Stimulated activated naive CD8-positive, alpha-beta T cell treated with anti-CD3 and anti-CD28 coated beads, Interleukin-15, Interleukin-2, amounts not matched to agents 100 ng/mL and 50 ng/mL, for 24 hours (primary cell): Measurements from ENCODE around the gene NPBWR2.

Experiments used
- H3K27ac Mint-ChIP-seq: one replicate; pipeline ENCODE4 v1.8.0; 2021; ENCODE audit warnings: mild to moderate bottlenecking, mixed read lengths
- H3K27me3 Mint-ChIP-seq: one replicate; pipeline ENCODE4 v1.8.0; 2021; ENCODE audit warnings: mixed read lengths
- H3K36me3 Mint-ChIP-seq: one replicate; pipeline ENCODE4 v1.8.0; 2021; ENCODE audit warnings: low read depth, mixed read lengths
- H3K4me1 Mint-ChIP-seq: one replicate; pipeline ENCODE4 v1.8.0; 2021; ENCODE audit warnings: low read depth, mixed read lengths
- H3K4me3 Mint-ChIP-seq: one replicate; pipeline ENCODE4 v1.8.0; 2021; ENCODE audit warnings: mild to moderate bottlenecking, mixed read lengths
- H3K9me3 Mint-ChIP-seq: one replicate; pipeline ENCODE4 v1.8.0; 2021; ENCODE audit warnings: mixed read lengths

NPBWR2 gene

DNA sequence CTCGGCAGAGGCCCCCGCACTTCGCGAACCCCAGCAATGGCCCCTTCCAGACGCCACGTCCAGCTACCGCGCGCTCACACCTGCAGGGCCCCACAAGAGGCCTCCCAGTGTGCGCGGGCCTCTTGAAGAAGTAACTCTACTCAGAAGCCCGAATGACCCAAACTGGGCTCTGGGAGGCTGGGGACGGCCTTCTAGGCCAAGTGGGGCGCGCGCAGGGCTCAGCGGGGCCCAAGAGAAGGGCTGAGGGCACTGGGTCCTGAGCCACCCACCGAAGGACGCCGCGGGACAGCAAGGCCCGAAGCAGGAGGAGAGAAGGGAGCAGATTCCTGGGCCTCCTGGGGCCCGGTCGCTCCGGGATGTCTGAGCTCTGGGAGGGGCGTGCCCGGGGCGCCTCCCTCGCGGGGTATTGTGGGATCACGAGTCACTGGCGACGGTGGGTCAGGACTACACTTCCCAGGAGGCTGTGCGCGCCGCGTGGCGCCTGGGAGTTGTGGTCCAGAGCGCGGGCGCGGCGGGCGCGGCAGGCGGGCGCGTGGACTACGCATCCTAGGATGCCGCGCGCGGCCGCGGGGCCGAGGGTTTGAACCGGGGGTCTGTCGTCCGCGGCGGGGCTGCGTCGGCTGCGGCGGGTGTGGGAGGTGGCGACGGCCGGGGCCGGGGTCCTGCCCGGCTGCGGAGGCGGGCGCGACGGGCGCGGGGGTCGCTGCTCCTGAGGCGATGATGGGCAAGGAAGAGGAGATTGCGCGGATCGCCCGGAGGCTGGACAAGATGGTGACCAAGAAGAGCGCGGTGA is 44.6 kb downstream of the NPBWR2 start, which contains the start of gene TCEA2:
Gene TCEA2, plus strand, starts transcription at position 603 of the 793 bp plus-strand sequence. Its CDS starts 115 bp downstream, at position 718.
- Mint-ChIP-seq H3K9me3 (no peaks in the 10 kb centered on the region), H3K4me1 (peaks cover 56% of the 10 kb centered on the region), H3K27ac (peak within 1 kb of the TSS; percentile 79), H3K27me3 (no peaks in the 10 kb centered on the region), H3K4me3 (peak within 1 kb of the TSS; percentile 83), H3K36me3 (no peaks in the 10 kb centered on the region)

DNA sequence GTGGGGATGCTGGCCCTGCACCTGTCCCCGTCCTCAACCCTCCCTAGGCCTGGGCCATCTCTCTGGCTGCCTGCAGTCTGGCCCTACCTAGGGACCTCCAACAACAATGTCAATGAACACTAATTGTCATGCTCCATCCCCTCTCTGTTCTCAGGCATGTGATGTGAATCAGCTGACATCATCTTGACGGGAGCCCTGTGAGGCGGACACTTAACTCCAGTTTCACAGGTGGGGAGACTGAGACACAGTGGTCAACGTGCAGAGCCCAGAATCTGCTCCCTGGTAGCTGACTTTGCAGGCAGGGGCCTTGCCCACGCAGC is 45.1 kb downstream of the NPBWR2 start:
- Mint-ChIP-seq H3K4me1 (peaks cover 58% of the 10 kb centered on the region), H3K9me3 (no peaks in the 10 kb centered on the region), H3K4me3 (peak overlapping the region; percentile 83), H3K36me3 (no peaks in the 10 kb centered on the region), H3K27me3 (no peaks in the 10 kb centered on the region), H3K27ac (no peak overlapping the region)

- Mint-ChIP-seq H3K4me1 (peaks cover 23% of the 10 kb centered on the region), H3K9me3 (no peaks in the 10 kb centered on the region), H3K4me3 (peak overlapping the region; percentile 45), H3K27ac (no peak overlapping the region), H3K36me3 (no peaks in the 10 kb centered on the region), H3K27me3 (no peaks in the 10 kb centered on the region)
Measured at GRCh38 chr20:64058536-64058935, 48.8 kb downstream of the NPBWR2 start.

GRCh38 chr20:64057628-64058498 is 49.5 kb downstream of the NPBWR2 start:
- Mint-ChIP-seq H3K4me1 (peaks cover 23% of the 10 kb centered on the region), H3K4me3 (peak overlapping the region; percentile 57), H3K27me3 (no peaks in the 10 kb centered on the region), H3K9me3 (no peaks in the 10 kb centered on the region), H3K36me3 (no peaks in the 10 kb centered on the region), H3K27ac (peak overlapping the region; percentile 45)

DNA sequence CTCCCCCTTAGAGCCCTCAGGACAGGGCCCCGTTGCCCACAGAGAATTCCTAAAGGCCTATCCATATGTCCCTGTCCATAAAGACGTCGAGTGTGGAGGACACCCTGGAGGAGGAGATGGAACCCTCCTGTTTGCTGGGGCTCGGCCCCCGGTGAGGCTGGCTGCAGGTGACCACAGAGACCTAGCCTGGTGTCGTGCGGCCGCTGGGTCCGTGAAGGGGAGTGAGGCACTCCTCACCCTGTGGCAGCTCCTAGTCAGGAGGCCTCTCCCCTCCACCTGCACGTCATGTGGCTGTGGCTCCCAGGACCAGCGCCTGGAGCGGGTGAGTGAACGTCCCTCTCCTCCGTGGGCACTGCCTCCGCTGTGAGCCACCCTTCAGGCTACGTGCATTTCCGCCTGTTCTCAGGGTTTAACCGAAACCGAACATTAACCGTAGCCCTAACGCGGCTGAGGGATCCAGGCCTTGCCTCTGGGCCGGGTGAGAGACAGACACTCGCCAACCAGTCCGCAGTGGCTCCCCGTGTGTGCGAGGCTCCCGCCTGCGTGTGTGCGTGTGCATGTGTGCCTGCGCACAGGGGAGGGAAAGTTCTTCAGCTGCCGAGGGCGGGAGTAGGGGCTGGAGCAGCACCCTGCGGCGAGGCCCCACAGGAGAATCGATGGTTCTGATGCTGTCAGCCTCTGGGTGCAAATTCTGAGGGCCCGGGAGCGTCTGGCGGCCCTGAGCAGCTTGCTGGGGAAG is 50.3 kb downstream of the NPBWR2 start:
- no peaks in the 10 kb centered on the region for H3K36me3 Mint-ChIP-seq
- peak overlapping the region; percentile 45 for H3K27ac Mint-ChIP-seq
- peak overlapping the region; percentile 57 for H3K4me3 Mint-ChIP-seq
- no peaks in the 10 kb centered on the region for H3K9me3 Mint-ChIP-seq
- peaks cover 20% of the 10 kb centered on the region for H3K4me1 Mint-ChIP-seq
- no peaks in the 10 kb centered on the region for H3K27me3 Mint-ChIP-seq

DNA sequence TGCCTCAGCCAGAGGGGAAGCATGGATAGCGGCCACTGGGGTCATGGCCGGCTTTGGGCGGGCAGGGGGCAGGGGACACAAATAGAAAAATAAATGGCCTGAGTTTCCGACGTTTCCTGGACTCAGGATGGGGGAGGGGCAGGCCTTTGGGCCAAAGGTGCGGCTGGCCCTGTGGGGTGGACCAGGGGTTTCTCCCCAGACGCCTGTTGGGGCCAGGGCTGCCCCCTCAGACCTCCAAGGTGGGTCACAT is 50.8 kb downstream of the NPBWR2 start:
- H3K36me3 Mint-ChIP-seq, result no peaks in the 10 kb centered on the region
- no peak overlapping the region for H3K4me3 Mint-ChIP-seq
- peaks cover 4% of the 10 kb centered on the region for H3K27me3 Mint-ChIP-seq
- peaks cover 17% of the 10 kb centered on the region for H3K4me1 Mint-ChIP-seq
- H3K27ac Mint-ChIP-seq, result no peak overlapping the region
- no peaks in the 10 kb centered on the region for H3K9me3 Mint-ChIP-seq

- Mint-ChIP-seq H3K4me1 (peaks cover 17% of the 10 kb centered on the region), H3K9me3 (no peaks in the 10 kb centered on the region), H3K36me3 (no peaks in the 10 kb centered on the region), H3K4me3 (no peak overlapping the region), H3K27me3 (peaks cover 7% of the 10 kb centered on the region), H3K27ac (no peak overlapping the region)
Measured at GRCh38 chr20:64055893-64056638, 51.3 kb downstream of the NPBWR2 start.

- Mint-ChIP-seq H3K4me1 (peaks cover 17% of the 10 kb centered on the region), H3K9me3 (no peaks in the 10 kb centered on the region), H3K27me3 (peaks cover 12% of the 10 kb centered on the region), H3K36me3 (no peaks in the 10 kb centered on the region), H3K27ac (no peak overlapping the region), H3K4me3 (no peak overlapping the region)
Measured at GRCh38 chr20:64055396-64055892, 51.9 kb downstream of the NPBWR2 start.

DNA sequence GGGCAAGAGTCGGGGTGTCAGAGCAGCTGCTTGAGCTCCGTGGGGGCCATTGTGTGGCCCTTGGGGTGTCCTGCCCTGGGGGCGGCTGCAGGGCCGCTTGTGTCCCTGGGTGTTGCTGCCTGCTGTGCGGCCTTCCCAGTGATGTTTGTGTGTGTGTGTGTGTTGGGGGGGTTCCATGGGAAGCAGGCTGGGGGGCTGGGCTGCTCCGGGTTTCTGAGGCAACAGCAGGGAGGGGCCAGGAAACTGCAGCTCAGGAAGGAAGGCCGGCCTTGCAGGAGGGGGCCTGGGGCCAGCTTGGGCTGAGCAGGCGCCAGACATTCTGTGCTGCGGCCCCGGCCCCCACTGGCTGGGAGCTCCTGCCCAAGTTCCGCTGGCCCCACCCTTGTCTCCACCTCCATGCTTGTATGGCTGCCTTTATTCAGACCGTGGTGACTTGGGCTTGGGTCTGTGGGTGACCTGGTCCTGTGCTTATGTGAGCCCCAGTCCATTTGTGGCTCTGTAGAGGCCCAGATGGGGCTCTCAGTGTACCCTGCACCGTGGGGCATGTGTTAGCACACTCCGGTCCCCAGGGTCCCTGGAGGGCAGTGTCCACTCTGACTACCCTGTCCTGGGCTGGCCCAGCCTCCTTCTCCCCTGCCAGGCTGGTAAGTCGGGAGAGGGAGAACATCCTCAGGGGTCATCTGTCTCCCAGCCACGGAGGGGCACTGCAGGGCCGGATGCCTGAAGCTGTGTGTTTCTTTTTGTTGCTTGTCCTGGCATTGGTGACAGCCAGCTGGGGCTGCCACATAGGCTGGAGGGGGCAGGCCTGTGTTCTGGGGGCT is 53.3 kb downstream of the NPBWR2 start:
- Mint-ChIP-seq H3K27me3 (peaks cover 13% of the 10 kb centered on the region), H3K36me3 (no peaks in the 10 kb centered on the region), H3K4me3 (no peak overlapping the region), H3K9me3 (no peaks in the 10 kb centered on the region), H3K4me1 (peaks cover 17% of the 10 kb centered on the region), H3K27ac (no peak overlapping the region)
